ENCODE data around the gene C9orf43. TPM values are rescaled to one million over a fixed set of nuclear protein-coding genes. Genes with fewer than 3 reads are reported as not detected.

Gene C9orf43
- total and polyA plus RNA-seq, 2 experiments from 2014 or later = 0.63 to 1.1 TPM

DNA sequence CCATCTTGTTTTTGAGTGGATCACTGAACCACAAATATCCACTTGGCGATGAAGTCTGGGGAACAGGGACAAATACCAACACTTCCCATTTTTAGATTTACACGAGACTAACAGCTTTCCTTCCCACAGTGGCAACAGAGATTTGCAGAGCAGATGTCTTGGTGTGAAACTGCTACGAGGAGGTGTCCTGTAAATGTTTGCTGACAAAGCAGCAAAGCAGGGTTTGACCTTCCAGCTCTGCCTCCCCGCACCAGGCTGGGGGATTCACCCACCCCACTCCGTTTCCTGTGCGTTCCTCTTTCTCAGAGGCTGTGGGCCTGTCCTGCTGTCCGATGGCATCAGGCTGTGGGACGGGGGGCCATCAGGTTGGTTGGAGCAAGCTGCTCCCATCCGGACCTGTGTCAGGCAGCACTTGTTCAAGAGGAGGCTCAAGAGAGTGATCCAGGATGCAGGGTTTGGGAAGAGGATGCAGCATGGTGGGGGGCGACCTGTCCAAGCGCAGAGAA lies 52.3 kb downstream of the C9orf43 start:
- H3F3A ChIP-seq (replicated peaks; ENCODE audit: low read depth) = no peaks in the 10 kb centered on the region
- Mint-ChIP-seq H3K27ac (no peak overlapping the region), H3K27me3 (ENCODE audit: insufficient read depth, low read depth, poor library complexity) (peaks cover 23% of the 10 kb centered on the region), H3K4me1 (peaks cover 14% of the 10 kb centered on the region; the same call in 2 of the 3 replicates), H3K36me3 (ENCODE audit: low read depth) (no peaks in the 10 kb centered on the region), H3K9me3 (no peaks in the 10 kb centered on the region), H3K4me3 (peak overlapping the region; percentile 37)
- H3K79me2 ChIP-seq (replicated peaks; ENCODE audit: insufficient read depth) = no peaks in the 10 kb centered on the region
- H3K9me2 ChIP-seq (ENCODE audit: insufficient read depth) = no peaks in the 10 kb centered on the region
- H3K4me3 ChIP-seq = peak overlapping the region; percentile 80
- TF ChIP-seq, protein P1, sequence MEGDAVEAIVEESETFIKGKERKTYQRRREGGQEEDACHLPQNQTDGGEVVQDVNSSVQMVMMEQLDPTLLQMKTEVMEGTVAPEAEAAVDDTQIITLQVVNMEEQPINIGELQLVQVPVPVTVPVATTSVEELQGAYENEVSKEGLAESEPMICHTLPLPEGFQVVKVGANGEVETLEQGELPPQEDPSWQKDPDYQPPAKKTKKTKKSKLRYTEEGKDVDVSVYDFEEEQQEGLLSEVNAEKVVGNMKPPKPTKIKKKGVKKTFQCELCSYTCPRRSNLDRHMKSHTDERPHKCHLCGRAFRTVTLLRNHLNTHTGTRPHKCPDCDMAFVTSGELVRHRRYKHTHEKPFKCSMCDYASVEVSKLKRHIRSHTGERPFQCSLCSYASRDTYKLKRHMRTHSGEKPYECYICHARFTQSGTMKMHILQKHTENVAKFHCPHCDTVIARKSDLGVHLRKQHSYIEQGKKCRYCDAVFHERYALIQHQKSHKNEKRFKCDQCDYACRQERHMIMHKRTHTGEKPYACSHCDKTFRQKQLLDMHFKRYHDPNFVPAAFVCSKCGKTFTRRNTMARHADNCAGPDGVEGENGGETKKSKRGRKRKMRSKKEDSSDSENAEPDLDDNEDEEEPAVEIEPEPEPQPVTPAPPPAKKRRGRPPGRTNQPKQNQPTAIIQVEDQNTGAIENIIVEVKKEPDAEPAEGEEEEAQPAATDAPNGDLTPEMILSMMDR (conservative IDR thresholded peaks at IDR 0.05; ENCODE audit: low read depth in 2 of 2) = no peak
- TF ChIP-seq ZNF331 (CRISPR knock-in tag; IDR thresholded peaks at IDR 0.05; ENCODE audit: low read depth) (no peak), STAT1 (IDR thresholded peaks at IDR 0.05; ENCODE audit: unreplicated experiment) (no peak), ZNF114 (CRISPR knock-in tag; IDR thresholded peaks at IDR 0.05) (no peak), POLR2AphosphoS5 (IDR thresholded peaks at IDR 0.05; ENCODE audit: low read depth) (no peak), EZH2 (IDR thresholded peaks at IDR 0.05; ENCODE audit: low read depth, unreplicated experiment) (no peak), NANOG (IDR thresholded peaks at IDR 0.05; ENCODE audit: borderline replicate concordance) (no peak), ETS1 (IDR thresholded peaks at IDR 0.05) (no peak), EZH2phosphoT487 (IDR thresholded peaks at IDR 0.05; ENCODE audit: unreplicated experiment) (no peak)
- TF ChIP-seq, protein P2, sequence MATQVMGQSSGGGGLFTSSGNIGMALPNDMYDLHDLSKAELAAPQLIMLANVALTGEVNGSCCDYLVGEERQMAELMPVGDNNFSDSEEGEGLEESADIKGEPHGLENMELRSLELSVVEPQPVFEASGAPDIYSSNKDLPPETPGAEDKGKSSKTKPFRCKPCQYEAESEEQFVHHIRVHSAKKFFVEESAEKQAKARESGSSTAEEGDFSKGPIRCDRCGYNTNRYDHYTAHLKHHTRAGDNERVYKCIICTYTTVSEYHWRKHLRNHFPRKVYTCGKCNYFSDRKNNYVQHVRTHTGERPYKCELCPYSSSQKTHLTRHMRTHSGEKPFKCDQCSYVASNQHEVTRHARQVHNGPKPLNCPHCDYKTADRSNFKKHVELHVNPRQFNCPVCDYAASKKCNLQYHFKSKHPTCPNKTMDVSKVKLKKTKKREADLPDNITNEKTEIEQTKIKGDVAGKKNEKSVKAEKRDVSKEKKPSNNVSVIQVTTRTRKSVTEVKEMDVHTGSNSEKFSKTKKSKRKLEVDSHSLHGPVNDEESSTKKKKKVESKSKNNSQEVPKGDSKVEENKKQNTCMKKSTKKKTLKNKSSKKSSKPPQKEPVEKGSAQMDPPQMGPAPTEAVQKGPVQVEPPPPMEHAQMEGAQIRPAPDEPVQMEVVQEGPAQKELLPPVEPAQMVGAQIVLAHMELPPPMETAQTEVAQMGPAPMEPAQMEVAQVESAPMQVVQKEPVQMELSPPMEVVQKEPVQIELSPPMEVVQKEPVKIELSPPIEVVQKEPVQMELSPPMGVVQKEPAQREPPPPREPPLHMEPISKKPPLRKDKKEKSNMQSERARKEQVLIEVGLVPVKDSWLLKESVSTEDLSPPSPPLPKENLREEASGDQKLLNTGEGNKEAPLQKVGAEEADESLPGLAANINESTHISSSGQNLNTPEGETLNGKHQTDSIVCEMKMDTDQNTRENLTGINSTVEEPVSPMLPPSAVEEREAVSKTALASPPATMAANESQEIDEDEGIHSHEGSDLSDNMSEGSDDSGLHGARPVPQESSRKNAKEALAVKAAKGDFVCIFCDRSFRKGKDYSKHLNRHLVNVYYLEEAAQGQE (IDR thresholded peaks at IDR 0.05; ENCODE audit: unreplicated experiment) = no peak
- H4K20me1 ChIP-seq (replicated peaks; ENCODE audit: insufficient read depth) = no peaks in the 10 kb centered on the region
- peaks cover 26% of the 10 kb centered on the region for H3K27me3 ChIP-seq (ENCODE audit: insufficient read depth)
- H3K27ac ChIP-seq (ENCODE audit: low read depth) = no peak overlapping the region
- DNase-seq (ENCODE audit: low spot score) (no peak), ATAC-seq (no peak; the same call in 1 of the 3 replicates)
- peaks cover 17% of the 10 kb centered on the region for H3K4me1 ChIP-seq (ENCODE audit: insufficient read depth)
- H2AFZ ChIP-seq = peak overlapping the region; percentile 98
- H3K36me3 ChIP-seq (ENCODE audit: insufficient read depth) = no peaks in the 10 kb centered on the region
- peak overlapping the region; percentile 94 for H3K4me2 ChIP-seq
